ENCODE data around the gene SLC27A1.
"Not testable (repeated sequence)": the region's sequence is repeated elsewhere in the genome, so short reads cannot be mapped to it uniquely, and the experiment has no call there.

Gene SLC27A1

GRCh38 chr19:17488593-17489391 is 18.5 kb downstream of the SLC27A1 start:
- Histone ChIP-seq H3K9ac (ENCODE audit: low read depth, low read length) (peak overlapping the region; percentile 47), H3K4me1 (ENCODE audit: insufficient read depth, low read length) (peaks cover 5% of the 10 kb centered on the region), H3K36me3 (ENCODE audit: insufficient read depth, low read length) (no peaks in the 10 kb centered on the region), H3K9me3 (ENCODE audit: control insufficient read depth, insufficient read depth, low read length) (no peaks in the 10 kb centered on the region)

DNA sequence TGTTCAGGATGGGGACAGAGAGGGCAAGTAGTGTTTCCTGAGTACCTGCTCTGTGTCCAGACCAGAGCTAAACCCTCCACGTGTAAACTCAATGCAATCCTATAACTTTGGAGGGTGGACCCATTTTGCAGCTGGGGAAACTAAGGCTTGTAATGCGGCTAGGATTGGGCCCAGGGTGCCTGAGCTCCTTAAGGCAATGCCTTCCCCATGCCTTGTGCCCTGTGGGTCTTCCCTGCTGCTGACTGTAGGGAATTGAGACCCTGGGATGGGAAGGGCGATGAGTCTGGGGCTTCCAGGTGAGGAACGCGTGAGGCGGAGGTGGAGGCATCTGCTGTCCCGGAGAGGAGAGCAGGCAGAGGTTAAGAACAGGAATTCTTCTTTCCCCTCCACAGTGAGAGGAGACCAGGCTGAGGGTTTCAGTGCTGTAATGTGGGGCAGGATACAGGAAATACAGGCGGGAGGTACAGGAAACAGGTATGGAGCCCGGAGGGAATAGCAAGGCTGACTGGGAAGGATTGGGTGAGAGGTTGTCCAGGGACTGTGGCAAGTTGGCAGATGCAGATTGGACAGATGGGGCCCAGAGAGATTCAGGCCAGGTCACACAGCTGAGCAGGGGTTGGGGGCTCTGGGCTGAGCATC is 19.2 kb downstream of the SLC27A1 start:
- H3K36me3 ChIP-seq (ENCODE audit: insufficient read depth, low read length), result no peaks in the 10 kb centered on the region
- H3K9me3 ChIP-seq (ENCODE audit: control insufficient read depth, insufficient read depth, low read length), result no peaks in the 10 kb centered on the region
- peaks cover 5% of the 10 kb centered on the region for H3K4me1 ChIP-seq (ENCODE audit: insufficient read depth, low read length)
- H3K9ac ChIP-seq (ENCODE audit: low read depth, low read length), result peak overlapping the region; percentile 24; the same call in 1 of the 2 replicates

- Histone ChIP-seq H3K4me1 (ENCODE audit: insufficient read depth, low read length) (peaks cover 5% of the 10 kb centered on the region), H3K36me3 (ENCODE audit: insufficient read depth, low read length) (no peaks in the 10 kb centered on the region), H3K9me3 (ENCODE audit: control insufficient read depth, insufficient read depth, low read length) (no peaks in the 10 kb centered on the region), H3K9ac (ENCODE audit: low read depth, low read length) (no peak overlapping the region)
These were observed 20.1 kb downstream of the SLC27A1 start for GRCh38 chr19:17490411-17490810.

- H3K4me1 ChIP-seq (ENCODE audit: insufficient read depth, low read length), result peaks cover 5% of the 10 kb centered on the region
- no peak overlapping the region for H3K9ac ChIP-seq (ENCODE audit: low read depth, low read length)
- no peaks in the 10 kb centered on the region for H3K36me3 ChIP-seq (ENCODE audit: insufficient read depth, low read length)
- no peaks in the 10 kb centered on the region for H3K9me3 ChIP-seq (ENCODE audit: control insufficient read depth, insufficient read depth, low read length)
These were observed 21.0 kb downstream of the SLC27A1 start for GRCh38 chr19:17491287-17491686.

DNA sequence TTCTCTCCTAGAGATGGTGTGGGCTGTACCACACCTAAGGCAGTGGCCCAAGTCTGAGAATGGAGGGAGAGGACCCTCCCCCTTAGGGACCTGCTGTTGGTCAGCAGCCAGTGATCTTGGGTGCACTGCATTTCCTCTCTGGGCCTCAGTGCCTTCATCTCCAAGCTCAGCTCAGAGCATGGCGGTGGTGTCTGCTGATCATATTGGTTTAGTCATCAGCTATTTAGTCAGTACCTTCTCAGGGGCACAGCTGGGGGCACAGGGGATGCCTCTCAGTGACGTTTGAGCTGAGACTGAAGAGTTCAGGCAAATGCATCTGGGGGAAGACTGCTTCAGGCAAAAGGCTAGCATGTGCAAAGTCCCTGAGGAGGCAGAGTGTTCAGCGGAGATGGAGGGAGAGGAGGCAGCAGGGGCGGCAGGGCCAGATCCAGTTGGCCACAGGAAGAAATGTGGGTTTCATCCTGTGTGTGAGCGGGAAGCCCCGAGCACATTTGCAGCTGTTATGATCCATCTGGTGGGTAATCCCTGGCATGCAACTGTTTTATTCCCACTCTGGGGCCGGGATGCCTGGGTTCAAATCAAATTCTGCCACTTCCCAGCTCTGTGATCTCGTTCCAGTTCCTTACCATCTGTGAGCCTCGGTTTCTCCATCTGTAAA is 25.4 kb downstream of the SLC27A1 start:
- Histone ChIP-seq H3K9me3 (ENCODE audit: control insufficient read depth, insufficient read depth, low read length) (no peaks in the 10 kb centered on the region), H3K4me1 (ENCODE audit: insufficient read depth, low read length) (peaks cover 17% of the 10 kb centered on the region), H3K9ac (ENCODE audit: low read depth, low read length) (no peak overlapping the region), H3K36me3 (ENCODE audit: insufficient read depth, low read length) (no peaks in the 10 kb centered on the region)

- Histone ChIP-seq H3K36me3 (ENCODE audit: insufficient read depth, low read length) (no peaks in the 10 kb centered on the region), H3K9ac (ENCODE audit: low read depth, low read length) (peak overlapping the region; percentile 37; the same call in 1 of the 2 replicates), H3K4me1 (ENCODE audit: insufficient read depth, low read length) (peaks cover 17% of the 10 kb centered on the region), H3K9me3 (ENCODE audit: control insufficient read depth, insufficient read depth, low read length) (no peaks in the 10 kb centered on the region)
These were observed 26.1 kb downstream of the SLC27A1 start for GRCh38 chr19:17496337-17496997.

DNA sequence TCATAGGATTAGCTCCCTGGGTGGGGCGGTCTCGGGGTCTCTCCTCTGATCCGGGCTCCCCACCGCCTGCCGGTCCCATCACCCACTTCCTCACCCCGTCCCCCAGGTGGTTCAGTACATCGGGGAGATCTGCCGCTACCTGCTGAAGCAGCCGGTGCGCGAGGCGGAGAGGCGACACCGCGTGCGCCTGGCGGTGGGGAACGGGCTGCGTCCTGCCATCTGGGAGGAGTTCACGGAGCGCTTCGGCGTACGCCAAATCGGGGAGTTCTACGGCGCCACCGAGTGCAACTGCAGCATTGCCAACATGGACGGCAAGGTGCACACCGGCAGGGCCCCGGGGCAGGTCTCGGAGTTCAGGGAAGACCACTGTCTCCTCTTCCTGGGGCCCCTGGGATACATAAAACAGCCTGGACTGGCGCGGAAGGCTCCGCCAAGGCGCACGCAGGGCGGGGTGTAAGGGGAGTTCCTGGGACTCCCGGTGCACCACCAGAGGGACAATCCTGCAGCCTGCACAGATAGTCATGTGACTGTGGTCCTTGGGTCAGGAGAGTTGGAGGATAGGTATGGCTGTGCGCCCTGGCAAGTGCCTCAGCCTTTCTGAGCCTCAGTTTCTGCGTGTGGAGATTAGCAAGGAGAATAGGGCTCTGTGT is 26.9 kb downstream of the SLC27A1 start:
- peaks cover 17% of the 10 kb centered on the region for H3K4me1 ChIP-seq (ENCODE audit: insufficient read depth, low read length)
- no peaks in the 10 kb centered on the region for H3K36me3 ChIP-seq (ENCODE audit: insufficient read depth, low read length)
- H3K9ac ChIP-seq (ENCODE audit: low read depth, low read length), result peak overlapping the region; percentile 37
- H3K9me3 ChIP-seq (ENCODE audit: control insufficient read depth, insufficient read depth, low read length), result no peaks in the 10 kb centered on the region

- not testable (repeated sequence) for H3K36me3 ChIP-seq (ENCODE audit: insufficient read depth, low read length); H3K9ac ChIP-seq (ENCODE audit: low read depth, low read length); H3K9me3 ChIP-seq (ENCODE audit: control insufficient read depth, insufficient read depth, low read length)
- peaks cover 17% of the 10 kb centered on the region for H3K4me1 ChIP-seq (ENCODE audit: insufficient read depth, low read length)
These were observed 28.7 kb downstream of the SLC27A1 start for GRCh38 chr19:17499025-17499424.

DNA sequence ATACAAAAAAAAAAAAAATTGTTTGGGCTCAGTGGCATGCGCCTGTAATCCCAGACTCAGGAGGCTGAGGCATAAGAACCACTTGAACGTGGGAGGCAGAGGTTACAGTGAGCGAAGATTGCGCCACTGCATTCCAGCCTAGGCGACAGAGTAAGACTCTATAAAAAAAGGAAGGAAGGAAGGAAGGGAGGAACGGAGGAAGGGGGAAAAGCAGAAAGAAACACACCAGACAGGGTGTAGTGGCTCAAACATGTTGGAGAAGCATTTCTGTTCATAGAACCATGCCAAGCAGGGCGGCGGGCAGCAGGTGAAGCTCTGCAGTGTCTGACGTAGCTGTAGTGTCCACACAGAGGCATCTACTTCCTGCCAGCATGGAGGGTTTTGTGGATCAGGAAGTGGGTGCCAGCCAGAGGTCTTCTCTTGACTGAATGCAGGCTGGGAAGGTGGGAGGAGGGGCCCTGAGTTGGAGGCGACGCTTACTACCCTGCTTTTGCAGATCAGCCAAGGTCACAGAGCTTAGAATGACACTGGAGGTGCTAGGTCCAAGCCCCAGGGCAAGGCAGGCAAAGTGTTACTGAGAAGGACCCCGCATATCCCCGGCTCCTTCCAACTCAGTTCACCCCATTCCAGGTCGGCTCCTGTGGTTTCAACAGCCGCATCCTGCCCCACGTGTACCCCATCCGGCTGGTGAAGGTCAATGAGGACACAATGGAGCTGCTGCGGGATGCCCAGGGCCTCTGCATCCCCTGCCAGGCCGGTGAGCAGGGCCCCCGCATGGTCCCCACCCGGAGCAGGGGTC is 29.5 kb downstream of the SLC27A1 start:
- H3K36me3 ChIP-seq (ENCODE audit: insufficient read depth, low read length), result no peaks in the 10 kb centered on the region
- H3K4me1 ChIP-seq (ENCODE audit: insufficient read depth, low read length), result peaks cover 17% of the 10 kb centered on the region
- no peaks in the 10 kb centered on the region for H3K9me3 ChIP-seq (ENCODE audit: control insufficient read depth, insufficient read depth, low read length)
- no peak overlapping the region for H3K9ac ChIP-seq (ENCODE audit: low read depth, low read length)

DNA sequence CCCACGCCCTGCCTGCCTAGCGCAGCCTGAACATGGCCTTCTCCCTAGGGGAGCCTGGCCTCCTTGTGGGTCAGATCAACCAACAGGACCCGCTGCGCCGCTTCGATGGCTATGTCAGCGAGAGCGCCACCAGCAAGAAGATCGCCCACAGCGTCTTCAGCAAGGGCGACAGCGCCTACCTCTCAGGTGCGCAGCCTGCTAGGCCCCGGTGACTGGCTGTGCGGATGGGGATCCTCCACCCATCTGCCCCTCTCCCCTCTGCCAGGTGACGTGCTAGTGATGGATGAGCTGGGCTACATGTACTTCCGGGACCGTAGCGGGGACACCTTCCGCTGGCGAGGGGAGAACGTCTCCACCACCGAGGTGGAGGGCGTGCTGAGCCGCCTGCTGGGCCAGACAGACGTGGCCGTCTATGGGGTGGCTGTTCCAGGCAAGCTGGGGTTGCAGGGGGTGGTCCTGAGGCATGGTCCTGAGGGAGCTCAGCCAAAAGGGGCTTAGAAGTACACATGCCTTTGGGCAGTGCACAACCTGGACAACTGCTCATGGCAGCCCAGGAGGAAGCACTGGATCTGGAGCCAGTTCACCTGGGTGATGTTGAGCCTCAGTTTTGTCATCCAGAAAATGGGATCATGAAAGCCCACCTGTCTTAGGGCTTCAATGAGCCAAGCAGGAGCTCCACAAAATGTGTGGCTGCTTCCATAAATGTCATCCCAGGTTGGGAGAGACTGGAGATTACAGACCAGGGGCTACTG is 30.3 kb downstream of the SLC27A1 start:
- Histone ChIP-seq H3K9me3 (ENCODE audit: control insufficient read depth, insufficient read depth, low read length) (no peaks in the 10 kb centered on the region), H3K4me1 (ENCODE audit: insufficient read depth, low read length) (peaks cover 17% of the 10 kb centered on the region), H3K9ac (ENCODE audit: low read depth, low read length) (no peak overlapping the region), H3K36me3 (ENCODE audit: insufficient read depth, low read length) (no peaks in the 10 kb centered on the region)

DNA sequence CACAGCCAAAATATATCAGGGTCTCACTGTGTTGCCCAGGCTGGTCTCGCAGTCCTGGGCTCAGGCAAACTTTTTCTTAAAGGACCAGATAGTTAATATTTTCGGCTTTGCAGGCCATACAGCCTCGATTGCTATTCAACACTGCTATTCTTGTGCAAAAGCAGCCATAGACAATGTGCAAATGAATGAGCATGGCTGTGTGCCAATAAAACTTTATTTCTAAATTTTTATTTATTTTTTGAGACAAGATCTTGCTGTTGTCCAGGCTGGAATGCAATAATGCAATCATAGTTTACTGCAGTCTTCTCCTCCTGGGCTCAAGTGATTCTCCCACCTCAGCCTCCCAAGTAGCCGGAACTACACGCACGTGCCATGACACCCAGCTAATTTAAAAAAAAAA is 32.9 kb downstream of the SLC27A1 start:
- Histone ChIP-seq H3K9ac (ENCODE audit: low read depth, low read length) (no peak overlapping the region), H3K36me3 (ENCODE audit: insufficient read depth, low read length) (no peaks in the 10 kb centered on the region), H3K4me1 (ENCODE audit: insufficient read depth, low read length) (peaks cover 13% of the 10 kb centered on the region), H3K9me3 (ENCODE audit: control insufficient read depth, insufficient read depth, low read length) (no peaks in the 10 kb centered on the region)

DNA sequence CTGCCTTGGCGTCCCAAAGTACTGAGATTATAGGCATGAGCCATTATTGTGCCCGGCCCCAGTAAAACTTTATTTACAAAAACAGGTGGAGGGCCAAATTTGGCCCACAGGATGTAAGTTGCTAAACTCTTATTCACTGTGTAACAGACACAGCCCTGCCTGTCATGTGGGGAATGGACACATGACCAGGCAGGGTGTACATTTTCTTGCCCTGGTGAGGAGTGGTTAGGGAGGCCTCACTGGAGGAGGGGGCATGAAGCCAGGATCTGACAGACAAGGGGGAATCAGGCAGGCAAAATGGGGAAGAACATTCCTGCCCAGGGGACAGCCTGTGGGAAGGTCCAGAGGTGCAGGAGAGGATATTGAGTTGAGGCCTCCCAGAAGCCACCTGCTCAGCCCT is 33.7 kb downstream of the SLC27A1 start:
- no peaks in the 10 kb centered on the region for H3K36me3 ChIP-seq (ENCODE audit: insufficient read depth, low read length)
- H3K4me1 ChIP-seq (ENCODE audit: insufficient read depth, low read length), result peaks cover 12% of the 10 kb centered on the region
- H3K9ac ChIP-seq (ENCODE audit: low read depth, low read length), result no peak overlapping the region
- H3K9me3 ChIP-seq (ENCODE audit: control insufficient read depth, insufficient read depth, low read length), result no peaks in the 10 kb centered on the region

GRCh38 chr19:17504456-17504855 is 34.1 kb downstream of the SLC27A1 start:
- H3K9me3 ChIP-seq (ENCODE audit: control insufficient read depth, insufficient read depth, low read length), result no peaks in the 10 kb centered on the region
- H3K9ac ChIP-seq (ENCODE audit: low read depth, low read length), result no peak overlapping the region
- peaks cover 12% of the 10 kb centered on the region for H3K4me1 ChIP-seq (ENCODE audit: insufficient read depth, low read length)
- no peaks in the 10 kb centered on the region for H3K36me3 ChIP-seq (ENCODE audit: insufficient read depth, low read length)

Measured in ES-I3 (cell line).